GM13976 (cell line): ENCODE results near the gene SMPD3.

ENCODE experiments used
- DNase-seq: peaks from one replicate; pipeline ENCODE4 v3.0.0; 2012; ENCODE audit warnings: low spot score
- in situ Hi-C: fragments of 300-500 bp; cut with MboI; formaldehyde crosslinking; loops from one replicate; pipeline ENCODE4 v1.12.0; 2022; ENCODE audit warnings: low sequenced_read_pairs, mixed read lengths, inconsistent platforms; ENCODE audit not compliant: unreplicated experiment
- TF ChIP-seq, protein P1 (sequence below): IDR thresholded peaks from 2 replicates; pipeline ENCODE4 v1.5.1; 2012; ENCODE audit warnings: borderline replicate concordance, mild to moderate bottlenecking; ENCODE audit not compliant: insufficient read depth; ENCODE audit errors: extremely low read depth, missing control alignments, control extremely low read depth

Gene SMPD3

DNA sequence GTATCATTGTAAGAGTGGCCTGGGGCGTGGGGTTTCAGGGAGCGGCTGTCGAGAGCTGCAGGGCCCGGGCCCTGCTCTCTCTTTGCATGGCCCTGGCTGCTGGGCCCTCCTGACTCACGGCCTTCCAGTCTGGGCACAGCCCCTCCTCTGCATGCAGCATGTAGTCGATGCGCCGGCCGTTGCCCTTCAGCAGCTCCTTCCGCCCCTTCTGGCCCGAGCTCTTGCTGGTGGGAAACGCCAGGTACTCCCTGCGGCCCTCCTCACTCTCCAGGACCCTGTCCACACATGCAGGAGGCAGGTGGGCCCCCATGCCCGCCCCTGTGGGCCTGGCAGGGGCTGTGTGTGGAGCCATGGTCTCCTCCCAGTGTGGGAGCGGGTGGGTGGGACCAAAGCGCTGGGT lies 86.8 kb downstream of the SMPD3 start:
- DNase-seq: no peak
- in situ Hi-C loops: no loop called here
- TF ChIP-seq, protein P1, sequence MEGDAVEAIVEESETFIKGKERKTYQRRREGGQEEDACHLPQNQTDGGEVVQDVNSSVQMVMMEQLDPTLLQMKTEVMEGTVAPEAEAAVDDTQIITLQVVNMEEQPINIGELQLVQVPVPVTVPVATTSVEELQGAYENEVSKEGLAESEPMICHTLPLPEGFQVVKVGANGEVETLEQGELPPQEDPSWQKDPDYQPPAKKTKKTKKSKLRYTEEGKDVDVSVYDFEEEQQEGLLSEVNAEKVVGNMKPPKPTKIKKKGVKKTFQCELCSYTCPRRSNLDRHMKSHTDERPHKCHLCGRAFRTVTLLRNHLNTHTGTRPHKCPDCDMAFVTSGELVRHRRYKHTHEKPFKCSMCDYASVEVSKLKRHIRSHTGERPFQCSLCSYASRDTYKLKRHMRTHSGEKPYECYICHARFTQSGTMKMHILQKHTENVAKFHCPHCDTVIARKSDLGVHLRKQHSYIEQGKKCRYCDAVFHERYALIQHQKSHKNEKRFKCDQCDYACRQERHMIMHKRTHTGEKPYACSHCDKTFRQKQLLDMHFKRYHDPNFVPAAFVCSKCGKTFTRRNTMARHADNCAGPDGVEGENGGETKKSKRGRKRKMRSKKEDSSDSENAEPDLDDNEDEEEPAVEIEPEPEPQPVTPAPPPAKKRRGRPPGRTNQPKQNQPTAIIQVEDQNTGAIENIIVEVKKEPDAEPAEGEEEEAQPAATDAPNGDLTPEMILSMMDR: no peak

DNA sequence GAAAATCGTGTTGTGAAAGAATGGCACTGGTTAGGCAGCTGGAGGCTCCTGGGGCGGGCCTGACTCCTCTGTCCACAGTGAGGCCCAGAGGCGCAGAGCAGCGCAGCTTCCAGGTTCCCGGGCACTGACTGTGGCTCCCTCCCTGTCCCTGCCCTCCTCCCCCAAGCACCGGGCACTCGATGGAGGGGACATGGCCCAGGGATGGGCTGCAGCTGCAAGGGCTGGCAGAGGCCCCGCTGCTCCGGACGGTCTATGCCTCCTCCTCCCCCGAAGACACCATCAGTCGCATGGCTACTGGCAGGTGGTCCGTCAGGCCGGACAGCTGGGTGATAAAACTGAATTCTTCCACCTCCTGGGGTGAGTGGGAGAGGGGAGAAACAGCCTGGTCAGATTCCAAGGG lies 87.4 kb downstream of the SMPD3 start:
- DNase-seq: no peak
- in situ Hi-C loops: no loop called here
- TF ChIP-seq, protein P1: no peak

DNA sequence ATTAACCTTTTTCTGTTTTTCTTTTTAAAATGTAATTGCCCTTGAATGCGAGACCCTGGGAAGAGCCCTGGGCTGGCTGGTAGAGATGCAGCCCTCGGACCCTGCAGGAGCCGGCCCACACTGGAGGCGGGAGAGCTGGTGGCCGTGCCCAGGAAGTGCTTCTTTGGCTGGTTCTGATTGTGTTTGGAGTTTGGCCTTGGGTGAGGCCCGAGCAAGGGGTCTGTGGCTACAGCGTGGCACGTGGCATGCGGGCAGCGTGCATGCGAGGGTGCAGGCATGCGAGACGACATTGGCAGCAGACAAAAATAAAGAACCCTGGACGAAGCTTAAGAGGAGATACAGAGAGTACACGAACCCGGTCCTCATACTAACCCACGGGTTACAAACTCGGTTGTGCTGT lies 87.8 kb downstream of the SMPD3 start:
- no peak for DNase-seq
- in situ Hi-C loops: no loop called here
- TF ChIP-seq, protein P1: no peak

DNA sequence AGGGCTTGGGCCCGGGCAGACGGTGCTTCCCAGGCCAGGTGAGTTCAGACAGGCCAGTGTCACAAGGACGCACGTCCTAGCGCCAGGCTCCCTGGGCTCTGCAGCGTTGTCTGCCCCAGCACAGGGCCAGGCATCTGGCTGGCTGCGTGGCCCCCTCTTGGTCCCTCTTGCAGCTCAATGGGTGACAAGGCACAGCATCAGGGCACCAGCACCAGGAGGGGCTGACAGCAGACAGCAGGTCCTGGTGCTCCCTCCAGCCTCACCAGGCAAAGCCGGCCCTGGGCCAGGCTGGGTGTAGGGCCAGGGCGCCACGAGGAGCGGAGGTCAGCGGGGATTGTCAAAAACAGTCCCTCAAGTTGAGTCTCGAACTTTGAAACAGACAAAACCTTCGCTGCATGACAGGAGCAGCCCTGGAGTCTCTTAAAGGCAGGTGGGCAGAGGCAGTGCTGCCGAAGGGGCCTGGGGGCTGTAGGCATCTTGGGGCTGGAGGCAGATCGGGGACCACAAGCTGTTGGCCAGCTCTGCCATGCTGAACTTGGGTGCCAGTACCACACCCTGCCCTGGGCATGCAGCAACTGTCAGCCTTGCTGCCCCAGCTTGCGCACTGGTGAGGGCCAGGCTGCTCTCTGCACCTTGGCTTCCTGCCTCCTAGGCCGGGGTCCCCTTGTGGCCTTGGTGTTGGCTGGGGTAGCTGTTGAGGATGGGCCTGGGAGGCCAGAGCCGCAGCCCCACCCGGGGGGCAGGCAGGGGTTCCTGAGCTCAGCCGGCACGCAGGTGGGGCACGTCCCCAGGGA lies 88.7 kb downstream of the SMPD3 start:
- no peak for DNase-seq
- in situ Hi-C loops: no loop called here
- TF ChIP-seq, protein P1: no peak

DNA sequence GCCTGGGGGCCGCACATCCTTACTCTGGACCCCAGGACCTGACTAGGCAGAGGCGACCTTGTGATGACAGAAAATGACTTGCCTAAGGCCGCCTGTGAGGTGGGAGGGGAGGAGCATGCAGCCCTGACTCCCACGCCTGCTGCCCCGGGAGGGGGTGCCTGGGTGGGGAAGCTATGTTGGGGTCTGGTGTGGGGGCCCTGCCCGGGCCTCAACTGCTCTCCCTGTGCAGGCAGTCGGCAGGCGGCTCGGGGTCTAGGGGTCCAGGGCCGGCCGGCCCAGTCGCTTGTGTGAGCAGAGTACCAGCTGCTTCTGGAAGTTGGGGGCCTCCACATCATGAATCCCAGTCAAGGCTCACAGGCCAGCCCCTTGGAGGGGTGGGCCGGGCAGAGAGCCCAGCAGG lies 89.4 kb downstream of the SMPD3 start:
- in situ Hi-C loops: no loop called here
- TF ChIP-seq, protein P1: no peak
- DNase-seq: no peak

DNA sequence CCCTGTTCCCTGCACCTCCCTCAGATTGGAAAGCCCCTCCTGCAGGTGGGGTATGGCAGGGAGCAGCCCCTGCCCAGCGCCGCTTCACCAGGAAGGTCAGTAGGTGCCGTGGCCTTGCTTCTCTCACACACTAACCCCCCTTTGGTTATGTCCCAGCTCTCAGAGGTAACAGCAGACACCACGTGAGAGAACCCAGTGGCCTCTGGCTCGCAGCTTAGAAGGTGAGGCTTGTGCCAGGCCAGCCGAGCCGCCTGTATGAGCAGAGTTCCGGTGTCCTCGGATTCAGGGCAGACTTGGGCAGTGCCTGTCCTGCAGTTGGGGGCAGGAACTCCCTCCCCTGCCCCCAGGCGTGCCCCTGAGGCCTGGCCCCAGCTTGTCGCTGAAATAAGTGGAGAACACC lies 90.4 kb downstream of the SMPD3 start:
- TF ChIP-seq, protein P1: no peak
- DNase-seq: no peak
- in situ Hi-C loops: no loop called here

DNA sequence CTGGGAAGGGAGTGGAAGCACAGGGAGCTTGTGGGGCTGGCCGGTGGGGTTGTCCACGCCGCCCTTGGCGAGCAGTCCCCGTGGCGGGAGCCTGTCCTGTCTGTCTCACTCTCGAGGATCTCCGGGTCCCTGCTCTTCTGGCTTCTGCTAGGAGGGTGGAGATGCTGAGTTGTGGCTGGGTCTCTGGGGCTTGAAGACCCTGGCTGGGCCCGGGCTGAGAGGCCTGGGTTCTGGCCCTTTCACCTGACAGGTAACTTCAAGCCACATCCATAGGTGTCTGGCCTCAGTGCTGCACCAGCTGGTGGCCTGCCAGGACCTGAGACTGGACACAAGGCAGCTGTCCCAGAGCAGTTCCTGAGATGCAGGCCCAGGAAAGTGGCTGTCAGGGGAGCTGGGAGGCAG lies 90.8 kb downstream of the SMPD3 start:
- TF ChIP-seq, protein P1: no peak
- no peak for DNase-seq
- in situ Hi-C loops: no loop called here
